GM23338 (cell line): ENCODE data around the gene ELAPOR1. TPM values are rescaled to one million over a fixed set of nuclear protein-coding genes. Genes with fewer than 3 reads are reported as not detected.

ENCODE experiments used
- ATAC-seq: fragments of 200-7000 bp; cut with Tn5 transposase; 3 replicates; pipeline ENCODE4 v1.9.1; 2020
- DNase-seq: peaks from one replicate; pipeline ENCODE4 v3.0.0-alpha.2; 2015; ENCODE audit warnings: low spot score
- H2AFZ ChIP-seq: fragments of 200-600 bp; sonication (generic); 2 replicates; pipeline ENCODE4 v1.8.0; 2016; ENCODE audit warnings: antibody characterized with exemption, mild to moderate bottlenecking, moderate library complexity
- H3F3A ChIP-seq: fragments of 200-600 bp; sonication (generic); replicated peaks from 2 replicates; pipeline ENCODE4 v1.8.0; 2017; ENCODE audit warnings: antibody characterized with exemption, mixed run types, low read depth
- H3K27ac ChIP-seq: fragments of 200-600 bp; sonication (generic); 2 replicates; pipeline ENCODE4 v1.6.1; 2016; ENCODE audit warnings: low read depth
- H3K27me3 ChIP-seq: fragments of 200-600 bp; sonication (generic); 2 replicates; pipeline ENCODE4 v1.8.0; 2016; ENCODE audit warnings: mild to moderate bottlenecking, mixed run types, moderate library complexity; ENCODE audit not compliant: insufficient read depth
- H3K36me3 ChIP-seq: fragments of 200-600 bp; sonication (generic); 2 replicates; pipeline ENCODE4 v1.8.0; 2016; ENCODE audit warnings: mild to moderate bottlenecking; ENCODE audit not compliant: insufficient read depth
- H3K4me1 ChIP-seq: fragments of 200-600 bp; sonication (generic); 2 replicates; pipeline ENCODE4 v1.8.0; 2016; ENCODE audit warnings: mild to moderate bottlenecking, moderate library complexity; ENCODE audit not compliant: insufficient read depth
- H3K4me2 ChIP-seq: fragments of 200-600 bp; sonication (generic); 2 replicates; pipeline ENCODE4 v1.7.1; 2017; ENCODE audit warnings: mixed run types
- H3K4me3 ChIP-seq: fragments of 200-600 bp; sonication (generic); 2 replicates; pipeline ENCODE4 v1.6.1; 2016; ENCODE audit warnings: mixed run types
- H3K79me2 ChIP-seq: fragments of 200-600 bp; sonication (generic); replicated peaks from 2 replicates; pipeline ENCODE4 v1.8.0; 2017; ENCODE audit warnings: mild to moderate bottlenecking; ENCODE audit not compliant: insufficient read depth
- H3K9me2 ChIP-seq: fragments of 200-600 bp; sonication (generic); 2 replicates; pipeline ENCODE4 v1.8.0; 2017; ENCODE audit not compliant: insufficient read depth
- H4K20me1 ChIP-seq: fragments of 200-600 bp; sonication (generic); replicated peaks from 2 replicates; pipeline ENCODE4 v1.8.0; 2017; ENCODE audit warnings: mild to moderate bottlenecking; ENCODE audit not compliant: insufficient read depth
- H3K27ac Mint-ChIP-seq: 2 replicates; pipeline ENCODE4 v1.8.0; 2020; ENCODE audit warnings: inconsistent platforms, mild to moderate bottlenecking, moderate library complexity, mixed read lengths
- H3K27me3 Mint-ChIP-seq: 3 replicates; pipeline ENCODE4 v1.8.0; 2022; ENCODE audit warnings: low read depth, mild to moderate bottlenecking, moderate library complexity, mixed read lengths, inconsistent platforms; ENCODE audit not compliant: insufficient read depth, poor library complexity
- H3K36me3 Mint-ChIP-seq: 3 replicates; pipeline ENCODE4 v1.8.0; 2021; ENCODE audit warnings: low read depth, mild to moderate bottlenecking, inconsistent platforms, moderate library complexity, mixed read lengths
- H3K4me1 Mint-ChIP-seq: 3 replicates; pipeline ENCODE4 v1.8.0; 2020; ENCODE audit warnings: mild to moderate bottlenecking, inconsistent platforms, mixed read lengths
- H3K4me3 Mint-ChIP-seq: 3 replicates; pipeline ENCODE4 v1.8.0; 2021; ENCODE audit warnings: moderate library complexity, mild to moderate bottlenecking, inconsistent platforms, mixed read lengths
- H3K9me3 Mint-ChIP-seq: 3 replicates; pipeline ENCODE4 v1.8.0; 2020; ENCODE audit warnings: moderate library complexity, mild to moderate bottlenecking, inconsistent platforms, mixed read lengths
- CREB1 ChIP-seq: fragments of 250-450 bp; sonication (Bioruptor Pico); IDR thresholded peaks from 2 replicates; pipeline ENCODE4 v1.5.0; 2020; ENCODE audit warnings: low read depth, mild to moderate bottlenecking, moderate library complexity
- CTCF ChIP-seq, 2 experiments: fragments of 200-600 bp in 1 of 2; sonication (generic) in 1 of 2; conservative IDR thresholded peaks; 2 replicates each; pipeline versions ENCODE4 v1.5.1 to v1.6.1; 2016 to 2017; ENCODE audit warnings: antibody characterized with exemption in 2 of 2, low read depth in 2 of 2, mild to moderate bottlenecking in 2 of 2, moderate library complexity in 1 of 2
- ETS1 ChIP-seq: IDR thresholded peaks from 2 replicates; pipeline ENCODE4 v1.6.1; 2016; ENCODE audit warnings: antibody characterized with exemption
- EZH2 ChIP-seq: fragments of 200-600 bp; sonication (generic); IDR thresholded peaks from one replicate; pipeline ENCODE4 v1.8.0; 2017; ENCODE audit warnings: antibody characterized with exemption, mild to moderate bottlenecking, low read depth; ENCODE audit not compliant: unreplicated experiment
- EZH2phosphoT487 ChIP-seq: fragments of 200-600 bp; sonication (generic); IDR thresholded peaks from one replicate; pipeline ENCODE4 v1.8.1; 2018; ENCODE audit warnings: antibody characterized with exemption; ENCODE audit not compliant: unreplicated experiment
- JUNB ChIP-seq: IDR thresholded peaks from one replicate; pipeline ENCODE4 v1.6.1; 2016; ENCODE audit warnings: antibody characterized with exemption; ENCODE audit not compliant: unreplicated experiment
- NANOG ChIP-seq: IDR thresholded peaks from 2 replicates; pipeline ENCODE4 v1.6.1; 2016; ENCODE audit warnings: antibody characterized with exemption, borderline replicate concordance
- POLR2AphosphoS5 ChIP-seq: IDR thresholded peaks from 2 replicates; pipeline ENCODE4 v1.6.1; 2016; ENCODE audit warnings: antibody characterized with exemption, low read depth
- REST ChIP-seq: IDR thresholded peaks from one replicate; pipeline ENCODE4 v1.6.1; 2018; ENCODE audit warnings: antibody characterized with exemption; ENCODE audit not compliant: unreplicated experiment
- STAT1 ChIP-seq: IDR thresholded peaks from one replicate; pipeline ENCODE4 v1.6.1; 2016; ENCODE audit warnings: antibody characterized with exemption; ENCODE audit not compliant: unreplicated experiment
- ZNF114 ChIP-seq: fragments of 250-450 bp; sonication (Bioruptor Pico); IDR thresholded peaks from 2 replicates; pipeline ENCODE4 v1.5.0; 2020; ENCODE audit warnings: mild to moderate bottlenecking, moderate library complexity
- ZNF331 ChIP-seq: fragments of 250-450 bp; sonication (Bioruptor Pico); IDR thresholded peaks from 2 replicates; pipeline ENCODE4 v1.5.0; 2020; ENCODE audit warnings: low read depth, mild to moderate bottlenecking, moderate library complexity
- polyA plus RNA-seq: library from polyadenylated mRNA; unstranded; fragments of >200 nt; fragmentation: Nextera tagmentation; extraction: Ambion mirVana; gene quantifications from 2 replicates; pipeline ENCODE4 v1.2.1, GENCODE V29; 2016
- total RNA-seq: library from RNA; depleted of rRNA; stranded (reverse); fragments of >200 nt; shearing (Covaris generic); gene quantifications from 2 replicates; pipeline ENCODE4 v1.2.3, GENCODE V29; 2014

The ELAPOR1 gene
- total and polyA plus RNA-seq, 2 experiments from 2014 or later: 0.92 to 2.4 TPM

GRCh38 chr1:109136766-109137165 lies 22.9 kb downstream of the ELAPOR1 start (continued):
- TF ChIP-seq CTCF (conservative IDR thresholded peaks at IDR 0.05; ENCODE audit: low read depth in 2 of 2) (no peak), ETS1 (no peak), ZNF114 (CRISPR knock-in tag) (no peak)

GRCh38 chr1:109137958-109138357 lies 24.0 kb downstream of the ELAPOR1 start:
- H3K36me3 Mint-ChIP-seq: no peaks in the 10 kb centered on the region
- no peaks in the 10 kb centered on the region for H3K4me1 ChIP-seq
- DNase-seq (no peak), ATAC-seq (no peak)
- no peak overlapping the region for H3K4me2 ChIP-seq
- H3K27ac ChIP-seq: no peak overlapping the region
- H3K36me3 ChIP-seq: no peaks in the 10 kb centered on the region
- no peaks in the 10 kb centered on the region for H3K79me2 ChIP-seq
- no peak overlapping the region for H3K4me3 Mint-ChIP-seq
- no peak overlapping the region for H2AFZ ChIP-seq
- no peaks in the 10 kb centered on the region for H3K27me3 ChIP-seq
- H3K27ac Mint-ChIP-seq: no peak overlapping the region
- no peak overlapping the region for H3K4me3 ChIP-seq
- no peaks in the 10 kb centered on the region for H3K9me2 ChIP-seq
- no peaks in the 10 kb centered on the region for H3F3A ChIP-seq
- H3K27me3 Mint-ChIP-seq: peaks cover 1% of the 10 kb centered on the region
- H4K20me1 ChIP-seq: no peaks in the 10 kb centered on the region
- no peaks in the 10 kb centered on the region for H3K9me3 Mint-ChIP-seq
- peaks cover 2% of the 10 kb centered on the region; the same call in 1 of the 3 replicates for H3K4me1 Mint-ChIP-seq
- TF ChIP-seq REST (no peak), CTCF (conservative IDR thresholded peaks at IDR 0.05; ENCODE audit: low read depth in 2 of 2) (no peak), EZH2phosphoT487 (no peak), EZH2 (no peak), CREB1 (CRISPR knock-in tag) (no peak), ZNF331 (CRISPR knock-in tag) (no peak), ZNF114 (CRISPR knock-in tag) (no peak), NANOG (no peak), JUNB (no peak), STAT1 (no peak), POLR2AphosphoS5 (no peak), ETS1 (no peak)
